ENCODE measurements around the gene PCYOX1L. TPM values are rescaled to one million over a fixed set of nuclear protein-coding genes. Genes with fewer than 3 reads are reported as not detected.

PCYOX1L gene
- total RNA-seq, 1 experiment from 2014 or later = 15.3 TPM

- Histone ChIP-seq H3K4me1 (ENCODE audit: insufficient read depth, low read length) (no peaks in the 10 kb centered on the region), H3K9me3 (ENCODE audit: control insufficient read depth, low read depth, low read length) (no peaks in the 10 kb centered on the region), H3K4me2 (ENCODE audit: insufficient read depth, insufficient read length, low read length) (no peak overlapping the region), H3K27ac (ENCODE audit: insufficient read length, low read depth, low read length) (no peak overlapping the region), H2BK5ac (ENCODE audit: insufficient read length, low read length) (no peak overlapping the region), H2AFZ (ENCODE audit: low read length) (no peak overlapping the region), H4K8ac (replicated peaks; ENCODE audit: insufficient read length, low read depth, low read length) (no peak overlapping the region), H3K4ac (ENCODE audit: low read depth, low read length) (no peak overlapping the region), H3K79me1 (ENCODE audit: insufficient read depth, low read depth, low read length, poor library complexity, severe bottlenecking) (no peaks in the 10 kb centered on the region), H3T11ph (ENCODE audit: low read length) (no peak overlapping the region), H3K27me3 (ENCODE audit: insufficient read depth, low read length) (no peaks in the 10 kb centered on the region), H2BK120ac (ENCODE audit: low read depth, low read length, poor library complexity, severe bottlenecking) (no peak overlapping the region), H3K18ac (ENCODE audit: insufficient read length, low read depth, low read length) (no peak overlapping the region), H2AK5ac (ENCODE audit: insufficient read length, low read length) (no peak overlapping the region), H3K79me2 (ENCODE audit: insufficient read depth, low read length) (no peaks in the 10 kb centered on the region), H4K20me1 (ENCODE audit: control insufficient read depth, insufficient read depth, insufficient read length) (no peaks in the 10 kb centered on the region), H3K23ac (ENCODE audit: insufficient read length, low read depth, low read length) (no peak overlapping the region), H2BK12ac (ENCODE audit: insufficient read length, low read depth, low read length) (no peak overlapping the region), H2BK20ac (ENCODE audit: low read depth, low read length, poor library complexity, severe bottlenecking) (no peak overlapping the region), H2BK15ac (ENCODE audit: low read depth, low read length) (no peak overlapping the region), H3K9ac (ENCODE audit: extremely low read depth, insufficient read length, low read length) (no peak overlapping the region), H4K91ac (ENCODE audit: insufficient read length, low read depth, low read length) (no peak overlapping the region), H4K5ac (ENCODE audit: insufficient read length, low read depth, low read length) (no peak overlapping the region), H3K23me2 (ENCODE audit: insufficient read length, low read depth, low read length, poor library complexity, severe bottlenecking) (no peaks in the 10 kb centered on the region), H3K14ac (ENCODE audit: insufficient read depth, low read length) (no peak overlapping the region), H3K56ac (ENCODE audit: insufficient read length, low read depth, low read length) (no peak overlapping the region)
- Mint-ChIP-seq H3K36me3 (ENCODE audit: insufficient read depth in 1 of 3, low read depth in 3 of 3) (no peaks in the 10 kb centered on the region; a peak in 1 of 7 replicates), H3K4me1 (peaks cover 2 to 3% of the 10 kb centered on the region in 2 experiments), H3K27me3 (ENCODE audit: low read depth) (no peaks in the 10 kb centered on the region; the same call in 1 of the 2 replicates), H3K4me3 (no peak overlapping the region), H3K27ac (no peak overlapping the region), H3K9me3 (no peaks in the 10 kb centered on the region; a peak in 1 of 5 replicates)
- DNase-seq = no peak
- TF ChIP-seq CTCF (conservative IDR thresholded peaks at IDR 0.05) = no peak
- WGBS (ENCODE audit: extremely low coverage, insufficient read length, low lambda C conversion rate) = no CpG with 5 or more reads among the region's 1 CpG
These were observed 30.1 kb downstream of the PCYOX1L start for GRCh38 chr5:149387982-149388381.

All from H9 (cell line).